Measurements from ENCODE around the gene PIAS2.

Gene PIAS2

GRCh38 chr18:46815661-46816060, 101.6 kb downstream of the PIAS2 start:
- no peak for TF ChIP-seq FOXP2 (optimal IDR thresholded peaks at IDR 0.05; ENCODE audit: borderline replicate concordance, extremely low read depth, extremely low read length, insufficient read depth)
- no peak for TF ChIP-seq SIN3A (IDR thresholded peaks at IDR 0.05; ENCODE audit: borderline replicate concordance, insufficient read depth, low read length)
- no peak for TF ChIP-seq REST (IDR thresholded peaks at IDR 0.05; ENCODE audit: insufficient read depth in 1 of 2, low read depth in 2 of 2, low read length in 2 of 2)

- TF ChIP-seq REST (IDR thresholded peaks at IDR 0.05; ENCODE audit: insufficient read depth in 1 of 2, low read depth in 2 of 2, low read length in 2 of 2) (no peak), POLR2AphosphoS5 (IDR thresholded peaks at IDR 0.05; ENCODE audit: low read depth, low read length) (no peak), SIN3A (IDR thresholded peaks at IDR 0.05; ENCODE audit: borderline replicate concordance, insufficient read depth, low read length) (no peak), FOXP2 (optimal IDR thresholded peaks at IDR 0.05; ENCODE audit: borderline replicate concordance, extremely low read depth, extremely low read length, insufficient read depth) (no peak), TAF1 (IDR thresholded peaks at IDR 0.05; ENCODE audit: borderline replicate concordance, insufficient read depth, low read length) (no peak)
Measured at GRCh38 chr18:46814399-46814798, 102.9 kb downstream of the PIAS2 start.

- no peak for TF ChIP-seq TAF1 (IDR thresholded peaks at IDR 0.05; ENCODE audit: borderline replicate concordance, insufficient read depth, low read length)
- TF ChIP-seq POLR2AphosphoS5 (IDR thresholded peaks at IDR 0.05; ENCODE audit: low read depth, low read length) = no peak
- TF ChIP-seq SIN3A (IDR thresholded peaks at IDR 0.05; ENCODE audit: borderline replicate concordance, insufficient read depth, low read length) = no peak
- no peak for TF ChIP-seq FOXP2 (optimal IDR thresholded peaks at IDR 0.05; ENCODE audit: borderline replicate concordance, extremely low read depth, extremely low read length, insufficient read depth)
- TF ChIP-seq REST (IDR thresholded peaks at IDR 0.05; ENCODE audit: insufficient read depth in 1 of 2, low read depth in 2 of 2, low read length in 2 of 2) = no peak
Measured at GRCh38 chr18:46812311-46812710, 105.0 kb downstream of the PIAS2 start.

GRCh38 chr18:46810481-46811000, 106.8 kb downstream of the PIAS2 start:
- TF ChIP-seq FOXP2 (optimal IDR thresholded peaks at IDR 0.05; ENCODE audit: borderline replicate concordance, extremely low read depth, extremely low read length, insufficient read depth) = no peak
- TF ChIP-seq REST (IDR thresholded peaks at IDR 0.05; ENCODE audit: insufficient read depth in 1 of 2, low read depth in 2 of 2, low read length in 2 of 2) = no peak
- no peak for TF ChIP-seq SIN3A (IDR thresholded peaks at IDR 0.05; ENCODE audit: borderline replicate concordance, insufficient read depth, low read length)
- no peak for TF ChIP-seq TAF1 (IDR thresholded peaks at IDR 0.05; ENCODE audit: borderline replicate concordance, insufficient read depth, low read length)
- TF ChIP-seq POLR2AphosphoS5 (IDR thresholded peaks at IDR 0.05; ENCODE audit: low read depth, low read length) = no peak

- TF ChIP-seq TAF1 (IDR thresholded peaks at IDR 0.05; ENCODE audit: borderline replicate concordance, insufficient read depth, low read length) (no peak), POLR2AphosphoS5 (IDR thresholded peaks at IDR 0.05; ENCODE audit: low read depth, low read length) (no peak), SIN3A (IDR thresholded peaks at IDR 0.05; ENCODE audit: borderline replicate concordance, insufficient read depth, low read length) (no peak), FOXP2 (optimal IDR thresholded peaks at IDR 0.05; ENCODE audit: borderline replicate concordance, extremely low read depth, extremely low read length, insufficient read depth) (no peak), REST (IDR thresholded peaks at IDR 0.05; ENCODE audit: insufficient read depth in 1 of 2, low read depth in 2 of 2, low read length in 2 of 2) (no peak)
Measured at GRCh38 chr18:46809145-46809544, 108.2 kb downstream of the PIAS2 start.

Measured in PFSK-1 (cell line).